Gastroesophageal sphincter (tissue), 3 donors: ENCODE results near the gene EPHA4.

Source experiments
- POLR2A ChIP-seq, 2 donors: fragments of 450-650 bp; IDR thresholded peaks; one replicate each; pipeline ENCODE4 v1.6.1; 2017; ENCODE audit warnings: antibody characterized with exemption in 2 of 2, mild to moderate bottlenecking in 2 of 2, moderate library complexity in 1 of 2
- TF ChIP-seq, protein P1 (sequence below), 4 experiments: fragments of 200-600 bp in 2 of 4; fragments of 450-650 bp in 2 of 4; sonication (generic) in 1 of 4; IDR thresholded peaks; one replicate each; pipeline ENCODE4 v1.5.1; 2017 to 2019; ENCODE audit warnings: antibody characterized with exemption in 4 of 4, mild to moderate bottlenecking in 2 of 4, moderate library complexity in 2 of 4

GRCh38 chr2:221461901-221462300 is 110.2 kb downstream of the EPHA4 start:
- TF ChIP-seq POLR2A (IDR thresholded peaks at IDR 0.05) = no peak
- TF ChIP-seq, protein P1, sequence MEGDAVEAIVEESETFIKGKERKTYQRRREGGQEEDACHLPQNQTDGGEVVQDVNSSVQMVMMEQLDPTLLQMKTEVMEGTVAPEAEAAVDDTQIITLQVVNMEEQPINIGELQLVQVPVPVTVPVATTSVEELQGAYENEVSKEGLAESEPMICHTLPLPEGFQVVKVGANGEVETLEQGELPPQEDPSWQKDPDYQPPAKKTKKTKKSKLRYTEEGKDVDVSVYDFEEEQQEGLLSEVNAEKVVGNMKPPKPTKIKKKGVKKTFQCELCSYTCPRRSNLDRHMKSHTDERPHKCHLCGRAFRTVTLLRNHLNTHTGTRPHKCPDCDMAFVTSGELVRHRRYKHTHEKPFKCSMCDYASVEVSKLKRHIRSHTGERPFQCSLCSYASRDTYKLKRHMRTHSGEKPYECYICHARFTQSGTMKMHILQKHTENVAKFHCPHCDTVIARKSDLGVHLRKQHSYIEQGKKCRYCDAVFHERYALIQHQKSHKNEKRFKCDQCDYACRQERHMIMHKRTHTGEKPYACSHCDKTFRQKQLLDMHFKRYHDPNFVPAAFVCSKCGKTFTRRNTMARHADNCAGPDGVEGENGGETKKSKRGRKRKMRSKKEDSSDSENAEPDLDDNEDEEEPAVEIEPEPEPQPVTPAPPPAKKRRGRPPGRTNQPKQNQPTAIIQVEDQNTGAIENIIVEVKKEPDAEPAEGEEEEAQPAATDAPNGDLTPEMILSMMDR (IDR thresholded peaks at IDR 0.05) = no peak
